K562 (cell line): ENCODE results near the gene EVC. TPM values are rescaled to one million over a fixed set of nuclear protein-coding genes. Genes with fewer than 3 reads are reported as not detected.

Experiments
- ATAC-seq: fragments of 200-7000 bp; cut with Tn5 transposase; 3 replicates; pipeline ENCODE4 v1.9.1; 2020; ENCODE audit warnings: moderate library complexity
- BruUV-seq: library from RNA; stranded (reverse); fragments of 400-500 nt; replicated peaks from 2 replicates; lab custom pipeline; 2021; lab: Mats Ljungman, UMichigan
- CTCF ChIA-PET: fragments of 300-600 bp; formaldehyde crosslinking; extraction: SDS; loops from one replicate; lab custom pipeline; 2021; ENCODE audit warnings: low intra/inter-chr PET ratio; lab: Yijun Ruan, JAX
- POLR2A ChIA-PET: fragments of 300-600, 350-650 bp; sonication (Branson Sonifier 250); formaldehyde crosslinking; extraction: SDS; loops from one replicate; lab custom pipeline; 2021; ENCODE audit warnings: antibody characterized with exemption, inconsistent platforms; lab: Yijun Ruan, JAX
- DNase-seq, 4 experiments: peaks; one replicate each; pipeline versions ENCODE4 v3.0.0 to v3.0.0-alpha.2; 2011 to 2018; ENCODE audit warnings: low spot score in 3 of 4, mixed read lengths in 3 of 4; ENCODE audit errors: extremely low read depth in 1 of 4
- FAIRE-seq: peaks from 2 replicates; lab custom pipeline; 2011; peaks lifted over from hg19 to GRCh38; lab: Jason Lieb, UNC
- H2AFZ ChIP-seq: 2 replicates; pipeline ENCODE4 v1.6.0; 2011; ENCODE audit warnings: low read depth, low read length, control low read depth, inconsistent platforms
- H3K27ac ChIP-seq: fragments of 200-600 bp; 3 replicates; pipeline ENCODE4 v1.8.0; 2011; ENCODE audit warnings: low read depth, mild to moderate bottlenecking, control low read depth, inconsistent platforms, low read length, moderate library complexity, mixed read lengths; ENCODE audit errors: extremely low read depth
- H3K27me3 ChIP-seq, 2 experiments: fragments of 300-600 bp in 1 of 2; 2 replicates in 1 of 2; 3 replicates in 1 of 2; pipeline versions ENCODE4 v1.6.0 to v1.8.0; 2011; ENCODE audit warnings: inconsistent platforms in 2 of 2, low read length in 2 of 2, mild to moderate bottlenecking in 1 of 2, mixed read lengths in 1 of 2, moderate library complexity in 1 of 2; ENCODE audit not compliant: control insufficient read depth in 2 of 2, insufficient read depth in 2 of 2
- H3K36me3 ChIP-seq: fragments of 300-600 bp; 3 replicates; pipeline ENCODE4 v1.8.0; 2011; ENCODE audit warnings: mild to moderate bottlenecking, low read length, inconsistent platforms; ENCODE audit not compliant: control insufficient read depth, insufficient read depth
- H3K4me1 ChIP-seq, 2 experiments: fragments of 200-600 bp in 1 of 2; replicated peaks in 1 of 2; 2 replicates in 1 of 2; 3 replicates in 1 of 2; pipeline versions ENCODE4 v1.5.1 to v1.8.0; 2011; ENCODE audit warnings: inconsistent platforms in 2 of 2, low read length in 2 of 2, mild to moderate bottlenecking in 1 of 2, mixed read lengths in 1 of 2, moderate library complexity in 1 of 2; ENCODE audit not compliant: control insufficient read depth in 2 of 2, insufficient read depth in 2 of 2
- H3K4me2 ChIP-seq: 2 replicates; pipeline ENCODE4 v1.6.1; 2011; ENCODE audit warnings: low read length, control low read depth, inconsistent platforms, mixed read lengths; ENCODE audit not compliant: insufficient read depth
- H3K4me3 ChIP-seq: fragments of 200-600 bp; sonication (generic), shearing (Covaris generic); 2 replicates; pipeline ENCODE4 v1.5.1; 2016; ENCODE audit warnings: control low read depth, inconsistent platforms
- H3K79me2 ChIP-seq: fragments of 200-600 bp; 3 replicates; pipeline ENCODE4 v1.8.0; 2011; ENCODE audit warnings: low read length, inconsistent platforms; ENCODE audit not compliant: control insufficient read depth, insufficient read depth
- H3K9ac ChIP-seq, 2 experiments: 2 replicates each; pipeline versions ENCODE4 v1.6.0 to v1.6.1; 2011; ENCODE audit warnings: low read depth in 2 of 2, low read length in 2 of 2, control low read depth in 1 of 2, inconsistent platforms in 1 of 2, mild to moderate bottlenecking in 1 of 2, mixed read lengths in 1 of 2; ENCODE audit not compliant: insufficient read depth in 1 of 2
- H3K9me1 ChIP-seq: one replicate; pipeline ENCODE4 v1.6.0; 2011; ENCODE audit warnings: inconsistent platforms, mild to moderate bottlenecking, low read length, moderate library complexity; ENCODE audit not compliant: control insufficient read depth, insufficient read depth
- H3K9me3 ChIP-seq: replicated peaks from 2 replicates; pipeline ENCODE4 v1.5.1; 2011; ENCODE audit warnings: low read depth, low read length, inconsistent platforms; ENCODE audit not compliant: control insufficient read depth, insufficient read depth
- H4K20me1 ChIP-seq: replicated peaks from 2 replicates; pipeline ENCODE4 v1.6.1; 2011; ENCODE audit warnings: low read length, inconsistent platforms, mixed read lengths; ENCODE audit not compliant: control insufficient read depth, insufficient read depth
- DIDO1 ChIP-seq: fragments of 450-650 bp; IDR thresholded peaks from 2 replicates; pipeline ENCODE4 v1.6.1; 2016; ENCODE audit warnings: low read depth, missing biosample characterization, missing genetic modification characterization
- FOSL1 ChIP-seq: fragments of 200-800 bp; sonication (Bioruptor generic); conservative IDR thresholded peaks from 2 replicates; pipeline ENCODE4 v1.6.1; 2016; ENCODE audit warnings: missing genetic modification characterization, missing compliant biosample characterization
- HIVEP1 ChIP-seq: fragments of 250-450 bp; sonication (Bioruptor Pico); IDR thresholded peaks from 2 replicates; pipeline ENCODE4 v1.4.0; 2020; ENCODE audit warnings: mild to moderate bottlenecking
- KAT7 ChIP-seq: sonication (generic); formaldehyde crosslinking; IDR thresholded peaks from 2 replicates; pipeline ENCODE4 v1.8.0; 2022; ENCODE audit warnings: missing genetic modification reagents, mild to moderate bottlenecking, borderline replicate concordance
- KLF10 ChIP-seq: fragments of 250-450 bp; sonication (Bioruptor Pico); IDR thresholded peaks from 2 replicates; pipeline ENCODE4 v1.6.1; 2021; ENCODE audit warnings: matching md5 sums
- NEUROD1 ChIP-seq: fragments of 150-350 bp; IDR thresholded peaks from 2 replicates; pipeline ENCODE4 v1.6.1; 2014; ENCODE audit warnings: borderline replicate concordance, low read length, low read depth; ENCODE audit not compliant: partially characterized antibody
- WGBS: fragments of 100-300 bp; shearing (Covaris generic); methylation state at CpG from one replicate; pipeline ENCODE4 v1.1.6; 2016; ENCODE audit warnings: low coverage, mixed read lengths; ENCODE audit not compliant: insufficient coverage; ENCODE audit errors: missing lambda C conversion rate; 5-methylcytosine and 5-hydroxymethylcytosine counted together
- in situ Hi-C: fragments of 300-500 bp; cut with MboI; formaldehyde crosslinking; loops from 4 replicates; pipeline ENCODE4 v1.15.0; 2018; ENCODE audit warnings: inconsistent platforms, mixed read lengths
- intact Hi-C: fragments of 100-400 bp; cut with micrococcal nuclease; formaldehyde crosslinking; loops from 2 replicates; pipeline ENCODE4 v1.14.2; 2022
- polyA plus RNA-seq, 8 experiments: library from polyadenylated mRNA; depleted of rRNA in 4 of 8; stranded (reverse) in 5 of 8; unstranded in 3 of 8; fragments of >200 nt; fragmentation: Nextera tagmentation in 2 of 8; fragmentation: Illumina TruSeq in 1 of 8; extraction: Ambion mirVana in 2 of 8; extraction: Trizol in 1 of 8; gene quantifications; 2 replicates each; pipeline versions ENCODE4 v1.2.1 to v1.2.3, GENCODE V29; 2011 to 2014; ENCODE audit warnings: inconsistent platforms in 1 of 8, missing spikeins in 1 of 8
- total RNA-seq, 7 experiments: library from RNA; depleted of rRNA in 6 of 7; stranded (reverse); fragments of >200 nt in 6 of 7; fragmentation: Illumina TruSeq in 2 of 7; extraction: Trizol in 2 of 7; gene quantifications; 2 replicates each; pipeline versions ENCODE4 v1.2.1 to v1.2.3, GENCODE V29; 2011 to 2021; ENCODE audit warnings: low replicate concordance in 1 of 7
- TF ChIP-seq, protein P1 (sequence below): sonication (generic); formaldehyde crosslinking; IDR thresholded peaks from 2 replicates; pipeline ENCODE4 v1.8.0; 2022; ENCODE audit warnings: mild to moderate bottlenecking, missing genetic modification reagents

EVC gene
- total and polyA plus RNA-seq, 9 of the 15 experiments (the other 6 are each of a cell fraction or from before 2014, with no cell fraction given): 0.03 to 3.2 (median 1.1) TPM

DNA sequence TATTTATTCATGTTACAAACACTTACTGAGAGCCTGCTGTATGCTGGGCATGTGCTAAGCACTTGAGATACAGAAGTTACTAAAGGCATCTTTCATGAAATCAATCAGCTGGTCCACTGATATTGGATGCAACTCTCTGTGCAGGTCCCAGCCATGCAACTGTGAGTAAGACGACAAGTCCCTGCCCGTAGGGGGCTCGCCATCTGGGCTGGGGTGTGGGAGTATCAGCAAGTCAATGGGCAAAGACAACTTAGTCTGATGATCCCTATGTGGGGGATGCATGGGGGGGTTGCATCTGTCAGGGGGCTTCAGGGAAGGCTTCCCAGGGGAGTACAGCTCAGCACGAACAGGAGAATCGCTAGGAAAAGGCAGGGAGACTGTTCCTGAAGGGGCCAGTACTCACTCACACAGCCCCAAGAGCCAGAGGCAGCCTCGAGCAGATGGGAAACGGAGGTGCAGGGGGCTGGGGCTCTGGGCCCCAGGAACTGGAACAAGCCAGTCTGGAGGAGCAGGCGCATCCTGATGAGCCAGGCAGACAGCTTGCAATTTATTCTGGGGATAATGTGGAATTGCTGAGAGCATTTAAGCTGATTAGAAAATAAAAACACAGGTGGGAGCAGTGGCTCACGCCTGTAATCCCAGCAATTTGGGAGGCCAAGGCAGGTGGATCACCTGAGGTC, 141.7 kb downstream of the EVC start:
- WGBS: 0% methylated on average over 7 of the region's 9 CpGs
- intact Hi-C loops: no loop called here
- DNase-seq (no peak), ATAC-seq (no peak), FAIRE-seq (no peak)
- no peak overlapping the region for H2AFZ ChIP-seq
- no peaks in the 10 kb centered on the region for H3K79me2 ChIP-seq
- no peak overlapping the region for H3K27ac ChIP-seq
- ChIA-PET POLR2A (no interaction called here), CTCF (no interaction called here)
- no peaks in the 10 kb centered on the region; the same call in 1 of the 2 replicates for H4K20me1 ChIP-seq
- no TSS peak for BruUV-seq
- no peaks in the 10 kb centered on the region for H3K9me3 ChIP-seq
- H3K36me3 ChIP-seq: no peaks in the 10 kb centered on the region
- in situ Hi-C loops: no loop called here
- H3K4me2 ChIP-seq: no peak overlapping the region
- peaks cover 0 to 4% of the 10 kb centered on the region in 2 experiments; a peak in 1 of 5 replicates for H3K27me3 ChIP-seq
- TF ChIP-seq KLF10 (CRISPR knock-in tag) (no peak), DIDO1 (no peak), NEUROD1 (no peak), FOSL1 (tag) (no peak), HIVEP1 (CRISPR knock-in tag) (no peak), KAT7 (CRISPR knock-in tag) (no peak)
- TF ChIP-seq, protein P1, sequence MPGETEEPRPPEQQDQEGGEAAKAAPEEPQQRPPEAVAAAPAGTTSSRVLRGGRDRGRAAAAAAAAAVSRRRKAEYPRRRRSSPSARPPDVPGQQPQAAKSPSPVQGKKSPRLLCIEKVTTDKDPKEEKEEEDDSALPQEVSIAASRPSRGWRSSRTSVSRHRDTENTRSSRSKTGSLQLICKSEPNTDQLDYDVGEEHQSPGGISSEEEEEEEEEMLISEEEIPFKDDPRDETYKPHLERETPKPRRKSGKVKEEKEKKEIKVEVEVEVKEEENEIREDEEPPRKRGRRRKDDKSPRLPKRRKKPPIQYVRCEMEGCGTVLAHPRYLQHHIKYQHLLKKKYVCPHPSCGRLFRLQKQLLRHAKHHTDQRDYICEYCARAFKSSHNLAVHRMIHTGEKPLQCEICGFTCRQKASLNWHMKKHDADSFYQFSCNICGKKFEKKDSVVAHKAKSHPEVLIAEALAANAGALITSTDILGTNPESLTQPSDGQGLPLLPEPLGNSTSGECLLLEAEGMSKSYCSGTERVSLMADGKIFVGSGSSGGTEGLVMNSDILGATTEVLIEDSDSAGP (CRISPR knock-in tag): no peak
- TF ChIP-seq, all 486 proteins: peak for 0
- no peak overlapping the region for H3K4me3 ChIP-seq
- H3K9me1 ChIP-seq: no peaks in the 10 kb centered on the region
- H3K9ac ChIP-seq: no peak overlapping the region
- no peaks in the 10 kb centered on the region for H3K4me1 ChIP-seq
